Measurements from ENCODE around the gene CLTC.

GRCh38 chr17:59733697-59734096, 114.0 kb downstream of the CLTC start:
- TF ChIP-seq POLR2A (IDR thresholded peaks at IDR 0.05) (no peak), CTCF (IDR thresholded peaks at IDR 0.05) (no peak)
